HG02943 (cell line): ENCODE measurements around the gene ISCA1.
A peak's percentile ranks its signal among the peaks of the same experiment; 100 is the strongest.

ENCODE experiments used
- ATAC-seq: cut with Tn5 transposase; IDR thresholded peaks from one replicate; pipeline ENCODE4 v1.9.1; 2021; ENCODE audit warnings: mild to moderate bottlenecking, low read depth, moderate library complexity; ENCODE audit not compliant: unreplicated experiment

The ISCA1 gene

DNA sequence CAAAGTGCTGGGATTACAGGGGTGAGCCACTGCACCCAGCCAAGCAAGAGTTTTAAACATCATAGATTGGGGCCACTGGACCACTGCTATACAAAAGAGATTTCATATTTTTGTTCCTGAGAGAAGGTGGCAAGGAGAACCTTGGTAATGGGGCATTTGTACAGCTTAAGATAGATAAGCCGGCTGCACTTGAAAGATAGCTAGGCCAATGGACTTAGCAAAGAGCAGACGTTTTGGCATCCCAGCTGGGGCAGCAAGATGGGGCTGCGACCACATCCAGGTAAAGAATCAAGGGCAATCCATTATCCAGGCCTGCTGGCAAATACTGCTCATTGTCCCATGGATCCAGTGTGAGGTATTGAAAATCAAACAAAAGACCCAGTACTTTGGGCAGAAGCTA lies 3.9 kb upstream of the ISCA1 start:
- ATAC-seq, result no peak

DNA sequence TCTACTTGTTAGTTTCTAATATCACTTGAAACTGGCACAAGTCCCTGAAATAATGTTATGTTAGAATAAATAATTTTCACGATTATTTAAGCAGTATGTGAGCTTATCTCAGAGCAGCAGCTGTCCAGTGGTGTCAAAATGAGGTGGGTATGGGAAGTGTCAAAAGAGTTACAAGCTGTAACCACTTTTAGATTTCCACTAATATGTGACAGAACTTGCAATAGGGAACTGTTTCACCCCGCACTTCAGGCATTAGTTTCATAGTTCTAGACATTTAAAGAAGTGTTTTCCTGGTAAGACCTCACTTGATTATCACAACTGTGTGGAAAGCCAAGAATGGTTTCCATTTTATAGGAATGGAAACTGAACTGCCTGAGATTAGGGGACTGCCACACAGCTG lies 2.9 kb upstream of the ISCA1 start:
- no peak for ATAC-seq

GRCh38 chr9:86282979-86283535 lies 719 bp upstream of the ISCA1 start:
- ATAC-seq, result peak; percentile 8

DNA sequence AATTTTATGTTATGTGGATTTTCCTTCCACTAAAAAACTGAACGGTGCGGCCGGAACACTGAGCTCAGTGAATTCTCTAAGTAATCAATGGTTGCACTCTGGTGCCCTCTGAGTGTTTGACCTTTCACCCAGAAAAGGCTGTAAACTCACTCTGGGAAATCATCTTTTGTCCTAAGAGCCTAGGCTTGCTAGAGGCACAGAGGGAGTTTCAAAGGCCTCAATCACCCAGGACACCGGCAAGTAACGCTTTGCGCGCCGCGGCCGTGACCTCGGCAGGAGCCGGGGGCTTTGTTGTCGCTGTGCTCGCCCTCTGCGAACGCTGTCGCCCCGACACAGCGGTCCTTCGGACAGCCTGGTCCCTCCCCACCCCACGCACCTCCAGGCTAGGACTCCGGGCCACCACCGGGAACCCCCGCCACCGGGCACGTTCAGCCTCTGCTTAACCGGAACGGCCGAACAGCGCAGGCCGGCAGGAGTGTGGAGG lies 703 bp downstream of the ISCA1 start:
- peak; percentile 29 for ATAC-seq

DNA sequence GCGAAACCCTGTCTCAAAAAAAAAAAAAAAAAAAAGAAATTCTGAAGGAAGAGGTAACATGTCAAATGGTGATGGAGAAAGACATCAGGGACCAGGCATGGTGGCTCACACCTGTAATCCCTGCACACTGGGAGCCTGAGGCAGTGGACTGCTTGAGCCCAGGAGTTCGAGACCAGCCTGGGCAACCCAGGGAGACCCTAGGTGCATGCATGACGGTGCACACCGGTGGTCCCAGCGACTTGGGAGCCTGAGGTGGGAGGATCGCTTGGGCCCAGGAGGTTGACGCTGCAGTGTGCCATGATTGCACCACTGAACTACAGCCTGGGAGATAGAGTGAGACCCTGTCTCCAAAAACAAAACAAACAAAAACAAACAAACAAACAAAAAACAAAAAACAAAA lies 1.8 kb downstream of the ISCA1 start:
- ATAC-seq, result no peak

DNA sequence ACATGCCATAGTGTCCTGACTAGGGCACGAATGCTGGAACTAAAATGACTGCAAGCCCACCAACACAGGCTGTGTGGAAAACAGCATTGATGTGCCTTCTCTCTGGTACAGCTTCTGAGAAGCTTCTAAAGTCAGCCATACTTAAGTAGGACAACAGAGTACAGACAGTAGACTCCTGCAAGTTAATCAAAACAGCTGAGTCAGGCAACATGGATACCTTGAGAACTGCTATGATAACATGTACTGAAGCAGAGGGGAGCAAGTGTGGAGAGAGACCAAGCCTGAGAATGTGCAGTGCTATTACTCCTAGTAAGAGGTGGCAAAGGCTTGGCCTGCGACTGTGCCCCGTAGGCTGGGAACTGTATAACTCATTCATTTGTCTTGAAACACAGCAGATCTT lies 2.5 kb downstream of the ISCA1 start:
- ATAC-seq, result no peak

DNA sequence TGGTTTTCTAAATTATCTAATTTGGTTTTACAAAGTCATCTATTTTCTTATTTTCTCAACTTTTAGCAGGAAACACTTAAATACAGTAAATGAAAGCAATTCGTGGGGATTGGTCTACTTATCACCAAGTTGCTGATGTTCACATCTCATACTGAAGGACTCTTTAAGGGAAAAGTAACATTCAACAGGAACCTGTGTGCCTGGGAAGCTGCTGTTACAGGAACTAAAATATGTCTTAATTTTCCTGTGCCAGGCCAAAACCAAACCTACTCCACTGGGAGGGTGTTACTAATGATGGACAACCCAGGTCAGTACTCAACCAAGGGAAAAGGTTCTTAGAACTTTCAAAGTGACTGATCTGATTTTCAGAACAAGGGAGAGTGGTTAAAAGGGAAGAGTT lies 5.3 kb downstream of the ISCA1 start:
- ATAC-seq, result no peak

DNA sequence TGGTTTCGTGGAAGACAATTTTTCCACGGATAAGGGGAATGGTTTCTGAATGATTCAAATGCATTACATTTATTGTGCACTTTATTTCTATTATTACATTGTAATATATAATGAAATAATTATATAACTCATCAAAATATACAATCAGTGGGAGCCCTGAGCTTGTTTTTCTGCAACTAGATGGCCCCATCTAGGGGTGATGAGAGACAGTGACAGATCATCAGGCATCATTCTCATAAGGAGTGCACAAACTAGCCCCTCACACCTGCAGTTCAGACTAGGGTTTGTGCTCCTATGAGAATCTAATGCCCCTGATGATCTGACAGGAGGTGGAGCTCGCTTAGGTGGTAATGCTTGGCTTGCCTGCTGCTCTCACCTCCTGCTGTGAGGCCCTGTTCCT lies 6.4 kb downstream of the ISCA1 start:
- ATAC-seq, result no peak

DNA sequence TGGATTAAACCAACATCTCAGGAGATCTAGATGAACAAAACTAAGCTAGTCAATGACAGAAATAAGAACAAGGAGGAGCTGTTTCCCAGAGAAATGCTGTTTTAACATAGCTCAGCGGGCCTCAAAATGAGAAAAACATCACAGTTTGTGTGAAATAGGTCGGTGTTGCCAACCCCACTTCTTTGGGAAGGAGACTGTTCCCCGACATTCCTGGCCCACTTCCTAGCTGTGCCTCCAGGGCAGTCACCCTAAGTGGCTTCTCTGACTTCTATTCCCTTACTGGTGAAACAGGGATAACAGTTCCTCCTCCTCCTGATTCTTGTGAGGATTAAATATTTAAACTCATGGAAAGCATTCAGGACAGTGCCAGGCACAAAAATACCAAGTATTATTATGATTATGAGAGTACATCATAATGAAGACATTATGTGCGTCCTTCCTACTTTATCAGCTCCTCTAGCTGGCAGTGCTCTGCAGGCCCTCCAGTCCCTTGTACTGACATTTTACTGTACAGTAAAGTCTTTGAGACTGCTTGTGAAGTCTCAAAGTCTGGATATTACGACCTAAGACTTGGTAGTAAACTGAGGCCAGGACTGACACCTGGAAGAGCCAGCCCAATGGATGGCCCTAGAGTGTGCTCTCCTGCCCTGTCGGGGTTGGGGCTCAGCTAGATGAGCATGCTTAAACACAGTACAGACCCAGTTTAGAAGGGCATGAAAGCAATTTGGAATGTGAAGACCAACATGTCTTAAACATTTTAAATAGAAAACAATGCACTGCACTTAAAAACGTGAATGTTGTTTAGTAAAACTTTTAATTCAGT lies 7.3 kb downstream of the ISCA1 start:
- ATAC-seq, result no peak

DNA sequence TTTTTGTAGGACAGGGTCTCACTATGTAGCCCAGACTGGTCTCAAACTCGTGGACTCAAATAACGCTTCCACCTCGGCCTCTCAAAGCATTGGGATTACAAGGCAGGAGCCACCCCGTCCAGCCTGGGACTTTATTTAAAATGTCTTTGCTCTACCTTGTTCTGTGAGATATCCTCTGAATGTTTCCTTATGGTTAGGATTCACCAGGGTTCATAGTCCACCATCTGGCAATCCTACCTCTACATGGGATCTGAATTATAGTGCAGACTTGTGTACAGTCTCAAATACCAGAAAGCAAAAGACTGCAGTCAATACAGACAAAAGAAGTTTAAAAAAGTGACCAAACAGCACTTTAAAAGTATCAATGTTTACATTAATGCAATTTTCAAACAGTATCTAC lies 10.1 kb downstream of the ISCA1 start:
- no peak for ATAC-seq

GRCh38 chr9:86263876-86264275 lies 18.5 kb downstream of the ISCA1 start:
- no peak for ATAC-seq

GRCh38 chr9:86262492-86262891 lies 19.8 kb downstream of the ISCA1 start:
- no peak for ATAC-seq

GRCh38 chr9:86259557-86259956 lies 22.8 kb downstream of the ISCA1 start, which contains the start of gene C9orf153:
Gene C9orf153 (minus strand): TSS chr9:86259657. CDS start chr9:86229603, 30,054 bp downstream.
- no peak for ATAC-seq

- ATAC-seq, result no peak
Observed at GRCh38 chr9:86257391-86257790, 24.9 kb downstream of the ISCA1 start.

- no peak for ATAC-seq
Observed at GRCh38 chr9:86256653-86257052, 25.7 kb downstream of the ISCA1 start.

GRCh38 chr9:86253577-86253976 lies 28.8 kb downstream of the ISCA1 start:
- no peak for ATAC-seq

DNA sequence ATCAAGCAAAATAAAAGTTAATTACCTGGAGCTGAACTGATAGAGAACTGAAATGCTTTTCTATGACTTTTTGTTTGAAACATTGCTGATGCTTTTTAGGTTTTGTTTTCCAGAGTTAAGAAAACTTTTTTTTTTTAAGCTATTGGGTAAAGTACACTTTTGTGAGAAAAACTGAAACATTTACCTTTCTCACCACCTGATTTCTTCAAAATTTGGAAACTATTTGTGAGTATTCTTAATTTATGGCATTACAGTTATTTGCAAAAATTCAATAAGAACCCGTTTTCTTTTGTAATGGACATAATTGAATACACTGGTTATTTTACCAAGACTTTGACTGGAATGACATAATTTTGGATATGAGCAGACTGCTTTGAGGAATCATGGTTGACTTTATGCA lies 29.5 kb downstream of the ISCA1 start:
- ATAC-seq, result no peak

DNA sequence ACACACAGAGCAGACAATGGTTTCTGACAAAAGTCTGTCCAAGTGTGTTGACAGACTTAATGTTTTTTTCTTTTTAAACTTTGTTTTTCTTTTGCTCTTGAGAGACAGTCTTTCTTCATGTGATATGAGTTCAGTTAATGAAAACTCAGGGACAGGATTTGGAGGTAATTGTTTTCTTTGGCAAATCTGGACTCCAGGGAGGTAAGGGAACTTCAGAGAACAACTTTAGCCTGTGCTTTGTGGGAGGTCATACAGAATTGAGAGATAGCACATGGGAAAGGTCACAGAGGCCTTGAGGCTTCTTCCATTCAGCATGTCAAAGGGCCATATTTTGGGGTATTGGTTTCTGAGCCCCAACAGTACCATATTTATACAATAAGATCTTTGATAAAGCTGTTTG lies 32.2 kb downstream of the ISCA1 start:
- ATAC-seq, result no peak

DNA sequence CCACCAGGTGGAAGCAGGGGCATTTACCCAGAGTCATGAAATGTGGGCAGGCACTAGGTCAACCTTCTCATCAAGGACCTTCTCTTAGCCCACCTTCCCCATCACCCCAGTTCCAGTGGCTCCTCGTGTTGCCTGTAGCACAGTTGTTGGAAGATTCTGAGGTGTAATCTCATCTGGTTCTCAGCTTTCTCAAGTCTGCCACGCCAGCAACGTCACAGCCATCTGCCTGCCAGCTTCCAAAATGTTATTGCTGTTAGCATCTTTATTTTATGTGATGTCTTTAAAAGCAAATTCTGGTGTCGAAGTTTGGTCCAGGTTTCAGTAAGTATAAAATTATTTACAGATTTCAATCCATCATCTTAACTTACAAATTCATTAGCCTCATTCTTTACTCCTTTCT lies 33.6 kb downstream of the ISCA1 start:
- no peak for ATAC-seq

DNA sequence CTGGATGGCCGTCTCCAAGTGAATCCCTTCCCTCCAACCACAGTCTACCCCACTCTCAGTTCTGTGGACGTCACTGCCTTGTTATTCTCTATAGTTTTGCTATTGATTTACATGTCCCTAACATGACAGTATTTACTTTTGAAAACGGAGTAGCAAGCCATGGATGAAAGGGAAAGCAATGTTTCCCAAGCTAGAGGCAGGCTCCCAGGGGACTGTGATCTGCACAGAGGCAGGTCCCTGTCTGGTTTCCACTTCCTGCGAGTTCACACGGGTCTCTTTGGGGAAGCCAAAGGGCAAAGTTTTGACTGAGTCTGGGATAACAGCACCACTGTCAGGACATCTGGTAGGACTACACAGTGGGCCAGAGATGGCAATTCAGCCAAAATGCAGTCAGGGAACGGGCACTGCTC lies 35.6 kb downstream of the ISCA1 start:
- peak; percentile 83 for ATAC-seq

DNA sequence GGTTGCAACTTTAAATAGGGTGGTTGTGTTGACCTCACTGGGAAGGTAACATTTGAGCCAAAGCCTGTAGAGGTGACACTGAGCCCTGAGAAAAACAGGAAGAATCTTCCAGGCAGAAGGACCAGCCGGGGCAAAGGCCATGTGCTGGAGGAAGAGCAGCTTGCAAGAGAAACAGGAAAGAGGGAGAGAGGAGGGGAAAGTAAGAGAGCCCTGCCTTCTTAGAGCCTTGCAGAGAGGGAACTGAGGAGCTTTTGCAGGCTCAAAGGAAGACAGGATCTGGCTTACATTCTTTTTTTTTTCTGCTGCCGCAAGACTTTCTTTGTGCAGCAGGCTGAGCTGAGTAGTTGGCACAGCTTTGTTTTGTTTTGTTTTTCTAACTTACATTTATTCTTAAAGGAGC lies 40.3 kb downstream of the ISCA1 start:
- no peak for ATAC-seq

GRCh38 chr9:86241216-86241615 lies 41.1 kb downstream of the ISCA1 start:
- no peak for ATAC-seq
